Activated T-cell treated with anti-CD3 and anti-CD28 coated beads, Interleukin-2, amount 50 U/mL, for 72 hours (primary cell): ENCODE results near the gene ROR1. TPM values are rescaled to one million over a fixed set of nuclear protein-coding genes. Genes with fewer than 3 reads are reported as not detected.

Experiments used
- ATAC-seq, 2 donors: fragments of 150-1000 bp; cut with Tn5 transposase; replicated peaks in 1 of 2; 2 replicates each; pipeline ENCODE4 v1.10.0; 2021; ENCODE audit warnings: moderate library complexity in 2 of 2, mild to moderate bottlenecking in 1 of 2
- DNase-seq, 2 donors: peaks; one replicate each; pipeline ENCODE4 v3.0.0; 2021 to 2022; ENCODE audit warnings: mixed read lengths in 1 of 2
- H3K27ac Mint-ChIP-seq: one replicate; pipeline ENCODE4 v1.8.0; 2022; ENCODE audit warnings: mild to moderate bottlenecking, moderate library complexity, mixed read lengths
- H3K27me3 Mint-ChIP-seq: one replicate; pipeline ENCODE4 v1.8.0; 2022; ENCODE audit warnings: low read depth, mixed read lengths
- H3K36me3 Mint-ChIP-seq, 2 donors: one replicate each; pipeline ENCODE4 v1.8.0; 2022; ENCODE audit warnings: mixed read lengths in 2 of 2, mild to moderate bottlenecking in 1 of 2; ENCODE audit not compliant: insufficient read depth in 2 of 2
- H3K4me1 Mint-ChIP-seq: one replicate; pipeline ENCODE4 v1.8.0; 2022; ENCODE audit warnings: low read depth, mixed read lengths
- H3K4me3 Mint-ChIP-seq, 2 donors: one replicate each; pipeline ENCODE4 v1.8.0; 2022; ENCODE audit warnings: mild to moderate bottlenecking in 2 of 2, mixed read lengths in 2 of 2, moderate library complexity in 2 of 2
- H3K9me3 Mint-ChIP-seq, 2 donors: one replicate each; pipeline ENCODE4 v1.8.0; 2022; ENCODE audit warnings: mixed read lengths in 2 of 2
- total RNA-seq, 2 donors: library from RNA; stranded (reverse); gene quantifications; one replicate each; pipeline ENCODE4 v1.2.3, GENCODE V29; 2022

Gene ROR1
- total RNA-seq, 2 donors from 2014 or later = 0.19 TPM; not detected in 1

DNA sequence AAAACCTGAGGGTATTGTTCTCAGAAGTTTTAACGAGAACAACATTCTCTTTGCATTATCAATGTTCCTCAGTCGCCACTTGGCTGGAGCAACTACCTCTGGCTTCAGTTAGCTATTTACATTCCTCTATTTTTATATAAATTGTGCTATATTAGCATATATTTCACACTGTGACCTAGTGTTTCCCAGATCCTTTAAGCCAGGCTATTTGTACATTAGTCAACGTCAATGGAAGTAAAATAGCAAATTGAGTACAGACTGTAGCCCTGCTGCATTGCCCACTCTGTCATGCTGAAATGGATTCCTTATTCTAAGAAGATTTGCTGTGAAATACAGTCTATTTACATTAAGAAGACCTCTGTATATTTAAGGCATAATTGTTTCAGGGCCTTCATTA is 213.8 kb downstream of the ROR1 start:
- H3K9me3 Mint-ChIP-seq = no peaks in the 10 kb centered on the region
- no peak overlapping the region for H3K4me3 Mint-ChIP-seq
- ATAC-seq = no peak
- no peaks in the 10 kb centered on the region for H3K27me3 Mint-ChIP-seq
- no peak overlapping the region for H3K27ac Mint-ChIP-seq
- no peak for DNase-seq
- no peaks in the 10 kb centered on the region for H3K4me1 Mint-ChIP-seq
- H3K36me3 Mint-ChIP-seq = no peaks in the 10 kb centered on the region

DNA sequence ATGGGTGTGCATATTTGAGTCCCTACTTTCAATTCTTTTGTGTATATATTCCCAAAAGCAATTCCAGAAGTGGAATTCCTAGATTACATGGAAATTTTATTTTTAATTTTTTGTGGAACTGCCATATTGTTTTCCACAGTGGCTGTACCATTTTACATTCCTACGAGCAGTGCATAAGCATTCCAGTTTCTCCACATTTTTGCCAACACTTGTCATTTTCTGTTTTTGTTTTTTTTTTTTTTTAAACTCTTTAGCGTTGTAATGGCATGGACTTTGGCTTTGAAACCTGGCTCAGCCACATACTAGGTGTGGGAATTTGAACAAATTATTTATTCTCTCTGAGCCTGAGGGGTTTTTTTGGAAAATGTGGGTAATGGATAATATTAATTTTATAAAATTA is 215.1 kb downstream of the ROR1 start:
- H3K27ac Mint-ChIP-seq = no peak overlapping the region
- DNase-seq = no peak

DNA sequence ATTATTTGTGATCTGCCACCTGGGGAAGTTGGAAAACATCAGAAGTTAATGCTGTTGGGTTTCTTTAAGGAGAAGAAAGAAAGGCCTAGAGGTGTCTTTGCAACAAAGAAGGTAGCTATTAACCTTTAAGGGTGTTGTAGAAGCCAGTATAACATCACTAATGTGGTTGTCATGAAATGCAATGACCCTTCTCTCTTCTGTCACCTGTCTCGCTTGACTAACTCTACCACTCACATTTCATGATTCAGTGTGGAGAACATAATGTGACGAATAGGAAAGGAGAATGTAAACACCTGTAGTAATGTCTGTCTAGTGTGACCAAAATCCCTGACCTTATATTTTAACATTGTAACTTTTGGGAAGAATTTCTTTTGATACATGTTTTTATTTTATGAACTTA is 217.9 kb downstream of the ROR1 start:
- Mint-ChIP-seq H3K4me1 (no peaks in the 10 kb centered on the region), H3K4me3 (no peak overlapping the region), H3K27ac (no peak overlapping the region), H3K27me3 (peaks cover 10% of the 10 kb centered on the region), H3K36me3 (no peaks in the 10 kb centered on the region), H3K9me3 (no peaks in the 10 kb centered on the region)
- ATAC-seq (no peak), DNase-seq (no peak)

More for the DNA sequence above, 215.1 kb downstream of the ROR1 start:
- H3K36me3 Mint-ChIP-seq = no peaks in the 10 kb centered on the region
- no peak for ATAC-seq
- no peaks in the 10 kb centered on the region for H3K4me1 Mint-ChIP-seq
- no peaks in the 10 kb centered on the region for H3K9me3 Mint-ChIP-seq
- no peak overlapping the region for H3K4me3 Mint-ChIP-seq
- no peaks in the 10 kb centered on the region for H3K27me3 Mint-ChIP-seq

DNA sequence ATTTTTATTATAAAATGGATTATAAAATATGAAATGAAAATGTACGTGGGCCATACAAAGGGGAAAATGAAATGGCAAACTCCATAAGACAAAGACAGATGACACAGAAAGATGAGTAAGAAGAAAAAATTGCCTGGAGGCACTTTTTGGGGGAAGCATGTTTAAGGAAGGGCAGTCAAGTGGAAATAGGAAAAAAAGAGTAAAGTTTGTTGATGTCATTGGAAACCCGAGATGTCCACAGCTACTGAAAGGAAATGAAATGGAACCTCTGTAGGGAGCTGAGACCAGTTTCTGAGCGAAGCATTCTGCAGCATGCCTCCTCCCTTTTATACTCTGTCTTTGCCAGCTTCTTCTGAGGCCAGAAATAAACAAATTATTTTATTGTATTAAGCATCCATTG is 226.2 kb downstream of the ROR1 start:
- Mint-ChIP-seq H3K27ac (no peak overlapping the region), H3K36me3 (peaks cover 0 to 4% of the 10 kb centered on the region in 2 donors), H3K27me3 (peaks cover 10% of the 10 kb centered on the region), H3K9me3 (peaks cover 0 to 2% of the 10 kb centered on the region in 2 donors), H3K4me1 (no peaks in the 10 kb centered on the region), H3K4me3 (no peak overlapping the region)
- ATAC-seq (no peak), DNase-seq (no peak)

DNA sequence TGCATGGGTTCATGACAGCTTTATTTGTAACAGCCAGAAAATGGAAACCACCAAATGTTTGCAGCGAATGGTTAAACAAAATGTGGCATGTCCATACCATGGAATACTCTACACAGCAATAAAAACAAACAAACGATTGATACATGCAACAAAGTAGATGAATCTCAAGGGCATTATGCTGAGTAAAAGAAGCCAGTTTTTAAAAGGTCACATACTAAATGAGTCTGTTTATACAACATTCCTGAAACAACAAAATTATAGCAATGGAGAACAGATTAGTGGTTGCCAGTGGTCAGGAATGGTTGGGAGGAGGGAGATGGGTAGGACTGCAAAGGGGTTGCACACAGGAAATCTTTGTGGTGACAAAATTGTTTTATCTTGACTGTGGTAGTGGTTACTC is 227.2 kb downstream of the ROR1 start:
- ATAC-seq (no peak), DNase-seq (no peak)
- H3K27me3 Mint-ChIP-seq = peaks cover 6% of the 10 kb centered on the region
- H3K27ac Mint-ChIP-seq = no peak overlapping the region
- H3K36me3 Mint-ChIP-seq = peaks cover 0 to 4% of the 10 kb centered on the region in 2 donors
- H3K9me3 Mint-ChIP-seq = peaks cover 0 to 2% of the 10 kb centered on the region in 2 donors
- peaks cover 1% of the 10 kb centered on the region for H3K4me1 Mint-ChIP-seq
- no peak overlapping the region for H3K4me3 Mint-ChIP-seq

DNA sequence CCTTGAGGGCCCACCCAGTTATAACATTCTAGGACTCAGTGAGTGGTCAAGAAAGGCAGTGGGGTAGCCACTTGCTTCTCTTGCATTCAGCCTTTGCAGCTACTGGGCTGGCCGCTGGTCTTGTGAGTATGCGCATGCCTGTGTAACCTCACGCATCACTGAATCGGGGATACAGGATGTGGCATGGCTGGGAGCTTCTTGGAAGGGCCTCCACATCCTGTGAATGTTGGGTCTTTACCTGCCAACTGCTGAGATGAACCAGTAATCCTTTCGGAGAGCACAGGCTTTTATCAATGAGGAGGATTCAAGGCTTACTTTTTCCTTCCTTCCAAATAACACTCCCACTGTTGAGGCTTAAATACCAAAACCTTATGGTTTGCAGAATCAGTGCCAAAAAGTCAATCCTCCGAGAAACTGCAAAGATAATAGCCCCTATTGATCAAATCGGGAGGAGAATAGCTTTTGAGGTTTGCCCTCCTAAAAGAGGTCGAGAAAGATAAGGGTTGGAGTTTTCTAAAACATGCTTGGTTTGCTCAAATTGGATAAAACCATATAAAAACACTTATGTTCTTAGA is 230.7 kb downstream of the ROR1 start:
- ATAC-seq (no peak), DNase-seq (no peak)
- Mint-ChIP-seq H3K4me1 (peaks cover 12% of the 10 kb centered on the region), H3K4me3 (no peak overlapping the region), H3K9me3 (peaks cover 0 to 2% of the 10 kb centered on the region in 2 donors), H3K36me3 (peaks cover 0 to 4% of the 10 kb centered on the region in 2 donors), H3K27ac (no peak overlapping the region), H3K27me3 (no peaks in the 10 kb centered on the region)

DNA sequence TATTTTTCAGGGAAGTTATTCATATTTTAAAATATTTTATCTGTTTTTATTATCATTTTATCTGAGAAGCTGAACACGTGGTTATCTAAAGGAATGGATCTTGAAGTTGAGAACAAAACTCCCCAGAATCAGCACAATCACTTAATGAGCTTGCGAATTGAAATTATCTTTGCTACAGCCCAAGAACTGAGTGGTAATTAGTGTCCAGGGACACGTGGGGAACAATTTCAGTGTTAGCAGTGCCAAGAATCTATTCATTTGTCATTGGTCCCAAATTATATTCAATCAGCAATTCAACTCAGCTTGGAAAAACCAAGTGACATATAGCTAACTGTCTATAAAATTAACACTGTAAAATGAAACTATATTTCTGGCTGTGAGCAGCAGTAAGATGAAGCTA is 232.0 kb downstream of the ROR1 start:
- no peaks in the 10 kb centered on the region for H3K27me3 Mint-ChIP-seq
- ATAC-seq (no peak), DNase-seq (no peak)
- peaks cover 12% of the 10 kb centered on the region for H3K4me1 Mint-ChIP-seq
- no peak overlapping the region for H3K4me3 Mint-ChIP-seq
- H3K27ac Mint-ChIP-seq = no peak overlapping the region
- peaks cover 0 to 3% of the 10 kb centered on the region in 2 donors for H3K9me3 Mint-ChIP-seq
- peaks cover 0 to 4% of the 10 kb centered on the region in 2 donors for H3K36me3 Mint-ChIP-seq

DNA sequence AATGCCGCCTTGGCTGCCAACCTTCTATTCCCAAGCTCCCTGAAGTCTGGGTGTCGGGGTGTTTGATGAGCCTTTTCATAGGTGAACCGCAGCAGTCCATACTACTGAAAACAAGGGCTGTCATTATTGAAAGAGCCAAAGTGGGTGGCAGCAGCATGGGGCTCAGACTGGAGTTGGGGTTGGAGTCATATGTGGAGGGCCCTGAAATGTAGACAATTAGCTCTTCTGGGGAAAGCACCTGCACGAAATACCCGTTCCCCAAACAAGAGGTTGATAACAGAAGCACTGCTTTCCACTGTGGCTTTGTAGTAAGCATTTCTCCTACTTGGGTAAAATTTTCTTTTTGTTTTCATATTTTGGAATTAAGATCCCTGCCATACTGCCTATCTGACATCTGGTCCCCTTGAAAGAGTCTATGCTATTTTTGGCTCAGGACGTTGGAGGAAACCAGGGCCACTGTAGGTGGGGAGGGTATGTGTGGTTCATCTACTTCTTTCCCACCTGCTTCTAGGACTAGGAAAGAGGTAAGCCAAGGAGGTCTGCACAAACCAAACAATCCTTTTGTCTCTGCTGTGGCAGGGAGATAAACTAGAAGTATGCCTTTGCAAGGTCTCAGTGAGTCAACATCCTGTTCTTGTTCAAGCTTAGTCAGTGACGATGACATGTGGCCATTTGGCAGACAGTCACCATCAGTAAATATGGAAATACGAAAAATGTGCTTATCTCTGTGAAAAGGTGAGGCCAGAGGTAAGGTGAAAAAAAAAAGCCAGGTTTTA is 232.6 kb downstream of the ROR1 start:
- DNase-seq (peak; percentile 4 to 17), ATAC-seq (peak; percentile 85 to 93)
- peaks cover 0 to 4% of the 10 kb centered on the region in 2 donors for H3K36me3 Mint-ChIP-seq
- H3K4me3 Mint-ChIP-seq = peak overlapping the region; percentile 25 to 33
- H3K9me3 Mint-ChIP-seq = peaks cover 0 to 2% of the 10 kb centered on the region in 2 donors
- H3K27me3 Mint-ChIP-seq = no peaks in the 10 kb centered on the region
- no peak overlapping the region for H3K27ac Mint-ChIP-seq
- peaks cover 12% of the 10 kb centered on the region for H3K4me1 Mint-ChIP-seq

DNA sequence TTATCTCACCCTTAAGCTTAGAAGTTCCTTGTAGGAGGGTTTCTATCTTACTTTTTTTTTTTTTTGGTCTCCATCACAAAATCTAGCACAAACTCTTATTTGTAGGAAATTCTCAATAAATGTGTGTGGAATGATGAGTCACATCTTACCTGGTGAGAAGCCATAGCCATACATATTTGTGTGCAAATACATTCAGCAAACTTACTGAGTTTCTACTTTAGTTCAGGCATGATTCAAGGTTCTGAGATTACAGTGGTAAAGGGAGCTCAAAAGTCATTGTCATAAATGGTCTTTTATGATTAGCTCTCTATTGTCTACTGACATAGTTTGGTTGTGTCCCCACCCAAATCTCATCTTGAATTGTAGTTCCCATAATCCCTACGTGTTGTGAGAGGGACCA is 236.5 kb downstream of the ROR1 start:
- H3K36me3 Mint-ChIP-seq = no peaks in the 10 kb centered on the region
- no peaks in the 10 kb centered on the region for H3K27me3 Mint-ChIP-seq
- H3K4me3 Mint-ChIP-seq = no peak overlapping the region
- peaks cover 12% of the 10 kb centered on the region for H3K4me1 Mint-ChIP-seq
- no peak overlapping the region for H3K27ac Mint-ChIP-seq
- ATAC-seq (no peak), DNase-seq (no peak)
- peaks cover 0 to 2% of the 10 kb centered on the region in 2 donors for H3K9me3 Mint-ChIP-seq

DNA sequence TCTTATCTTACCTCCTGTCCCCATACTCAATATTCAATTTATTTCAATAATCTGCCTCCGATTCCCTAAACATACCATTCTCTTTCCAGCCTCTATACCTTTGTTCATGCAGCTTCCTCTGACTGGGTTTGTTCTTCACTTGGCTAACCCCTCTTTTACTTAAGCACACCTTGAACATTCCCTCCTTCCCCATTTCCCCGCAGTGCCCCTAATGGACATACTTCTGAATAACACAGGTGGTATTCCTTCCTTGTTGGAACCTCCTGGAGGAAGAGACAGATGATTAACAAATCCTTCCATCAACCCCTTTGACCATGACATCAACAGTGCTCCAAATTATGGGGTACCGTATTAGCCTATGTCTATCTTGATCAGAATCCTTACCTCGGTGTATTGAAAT is 239.6 kb downstream of the ROR1 start:
- peaks cover 0 to 2% of the 10 kb centered on the region in 2 donors for H3K9me3 Mint-ChIP-seq
- no peak for DNase-seq
- H3K27ac Mint-ChIP-seq = no peak overlapping the region

DNA sequence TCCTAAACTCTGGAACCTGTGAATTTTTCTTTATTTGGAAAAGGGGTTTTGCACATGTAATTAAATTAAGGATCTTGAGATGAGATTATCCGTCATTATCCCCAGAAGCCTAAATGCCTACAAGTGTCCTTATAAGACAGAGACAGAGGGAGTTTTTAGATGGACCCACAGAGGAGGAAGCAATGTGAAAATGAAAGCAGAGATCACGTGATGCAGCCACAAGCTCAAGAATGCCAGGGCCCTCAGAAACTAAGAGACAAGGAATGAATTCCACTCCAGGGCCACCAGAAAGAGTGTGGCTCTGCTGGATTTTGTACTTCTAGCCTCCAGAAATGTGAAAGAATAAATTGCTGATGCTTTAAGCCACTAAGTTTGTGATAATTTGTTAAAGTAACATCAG is 246.0 kb downstream of the ROR1 start:
- Mint-ChIP-seq H3K4me3 (peak overlapping the region in 1 of 2 donors; percentile 42), H3K9me3 (peaks cover 0 to 1% of the 10 kb centered on the region in 2 donors), H3K4me1 (peaks cover 17% of the 10 kb centered on the region), H3K27me3 (no peaks in the 10 kb centered on the region), H3K36me3 (no peaks in the 10 kb centered on the region), H3K27ac (no peak overlapping the region)
- ATAC-seq (no peak), DNase-seq (peak in 1 of 2 donors; percentile 3)

More for the DNA sequence above, 239.6 kb downstream of the ROR1 start:
- H3K36me3 Mint-ChIP-seq = no peaks in the 10 kb centered on the region
- no peaks in the 10 kb centered on the region for H3K27me3 Mint-ChIP-seq
- H3K4me1 Mint-ChIP-seq = peaks cover 5% of the 10 kb centered on the region
- ATAC-seq = no peak
- H3K4me3 Mint-ChIP-seq = no peak overlapping the region

DNA sequence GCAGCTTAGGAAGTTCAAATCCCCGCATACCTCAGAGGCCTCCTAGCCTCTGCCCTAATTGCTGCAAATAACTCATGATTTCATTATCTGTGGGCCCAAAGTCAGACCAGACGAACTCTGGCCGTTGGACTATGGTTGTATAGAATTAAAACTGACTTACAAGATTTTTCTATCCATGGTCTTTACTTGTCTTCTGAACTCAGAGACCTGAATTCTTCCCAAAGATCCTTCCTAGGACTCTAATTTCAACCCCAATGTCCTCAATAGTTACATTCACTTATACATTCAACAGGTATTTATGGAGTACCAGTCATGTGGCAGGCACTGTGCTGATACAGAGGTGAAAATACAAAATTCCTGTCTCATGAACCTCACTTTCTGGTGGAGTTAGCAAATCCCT is 247.2 kb downstream of the ROR1 start:
- no peak overlapping the region for H3K27ac Mint-ChIP-seq
- H3K4me3 Mint-ChIP-seq = no peak overlapping the region
- no peak for DNase-seq
- H3K9me3 Mint-ChIP-seq = peaks cover 0 to 1% of the 10 kb centered on the region in 2 donors
- H3K4me1 Mint-ChIP-seq = peaks cover 17% of the 10 kb centered on the region
- H3K27me3 Mint-ChIP-seq = no peaks in the 10 kb centered on the region
- no peaks in the 10 kb centered on the region for H3K36me3 Mint-ChIP-seq
- no peak for ATAC-seq

DNA sequence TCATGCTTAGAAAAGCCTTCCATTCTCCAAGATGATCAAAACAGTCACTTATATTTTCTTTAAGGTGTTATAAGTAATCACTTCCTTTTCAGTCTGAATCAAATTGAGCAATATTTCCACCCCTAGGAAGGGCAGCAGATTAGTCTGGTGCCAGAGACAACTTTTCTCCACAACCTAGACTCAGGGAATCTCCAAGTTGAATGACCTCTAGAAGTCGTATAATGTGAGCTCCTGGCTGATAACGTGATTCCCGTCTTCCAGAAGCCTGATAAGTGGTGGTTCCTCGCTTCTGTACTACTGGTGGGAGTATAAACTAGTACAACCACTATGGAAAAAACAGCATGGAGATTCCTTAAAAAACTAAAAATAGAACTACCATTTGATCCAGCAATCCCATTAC is 251.2 kb downstream of the ROR1 start:
- no peaks in the 10 kb centered on the region for H3K27me3 Mint-ChIP-seq
- peaks cover under 1% of the 10 kb centered on the region for H3K4me1 Mint-ChIP-seq
- H3K9me3 Mint-ChIP-seq = no peaks in the 10 kb centered on the region
- ATAC-seq (no peak), DNase-seq (no peak)
- H3K36me3 Mint-ChIP-seq = no peaks in the 10 kb centered on the region
- no peak overlapping the region for H3K27ac Mint-ChIP-seq
- no peak overlapping the region for H3K4me3 Mint-ChIP-seq
